DOHH2 (cell line): ENCODE data around the gene SMARCD3.

Source experiments
- CTCF ChIP-seq: fragments of 200-600 bp; sonication (generic); IDR thresholded peaks from one replicate; pipeline ENCODE4 v1.5.1; 2014; ENCODE audit warnings: antibody characterized with exemption, mild to moderate bottlenecking, low read depth, low read length; ENCODE audit not compliant: poor library complexity, severe bottlenecking
- EZH2phosphoT487 ChIP-seq: fragments of 200-600 bp; sonication (generic); IDR thresholded peaks from 2 replicates; pipeline ENCODE4 v1.6.1; 2017; ENCODE audit warnings: borderline replicate concordance, mild to moderate bottlenecking, antibody characterized with exemption, low read length, moderate library complexity, mixed read lengths

GRCh38 chr7:151272405-151272804 is 23.9 kb upstream of the SMARCD3 start:
- TF ChIP-seq CTCF (no peak), EZH2phosphoT487 (no peak)
